ENCODE data around the gene KMT2B.

The KMT2B gene

DNA sequence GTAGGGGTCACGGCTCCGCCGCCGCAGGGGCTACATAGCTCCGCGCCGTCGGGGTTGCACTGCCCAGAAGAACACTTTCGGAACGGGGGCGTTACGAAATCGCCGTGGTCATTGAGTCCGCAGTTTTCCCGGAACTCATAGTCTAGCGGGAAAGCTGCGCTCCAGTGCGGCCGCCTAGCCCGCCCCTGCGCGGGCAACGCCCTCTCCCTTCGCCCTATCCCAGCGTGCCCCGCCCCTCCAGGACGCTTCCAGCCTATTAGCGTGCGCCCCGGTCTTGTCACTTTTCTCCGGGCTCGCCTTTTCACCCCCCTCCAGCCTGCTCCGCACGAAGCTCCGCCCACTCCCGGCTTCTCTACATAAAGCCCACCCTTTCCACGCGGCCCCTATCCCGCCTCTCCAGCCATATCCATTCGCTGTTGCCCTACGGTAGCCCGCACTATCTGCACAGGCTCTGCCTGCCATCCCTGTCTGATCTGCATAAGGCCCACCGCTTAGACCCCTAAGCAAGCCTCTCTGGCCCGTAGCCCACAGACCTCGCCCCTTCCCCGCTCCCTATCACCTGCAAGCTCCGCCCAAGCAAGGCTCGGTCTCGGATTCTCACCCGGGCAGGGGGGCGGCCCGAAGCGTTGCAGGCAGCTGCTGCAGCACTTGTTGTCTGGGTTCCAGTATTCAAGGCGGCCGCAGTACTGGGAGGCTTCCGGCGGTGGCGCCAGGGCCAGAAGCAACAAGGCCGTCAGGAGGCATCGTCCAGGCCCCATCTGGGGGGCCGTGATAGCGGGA is 22.8 kb downstream of the KMT2B start (continued):
- TF ChIP-seq, protein P1, sequence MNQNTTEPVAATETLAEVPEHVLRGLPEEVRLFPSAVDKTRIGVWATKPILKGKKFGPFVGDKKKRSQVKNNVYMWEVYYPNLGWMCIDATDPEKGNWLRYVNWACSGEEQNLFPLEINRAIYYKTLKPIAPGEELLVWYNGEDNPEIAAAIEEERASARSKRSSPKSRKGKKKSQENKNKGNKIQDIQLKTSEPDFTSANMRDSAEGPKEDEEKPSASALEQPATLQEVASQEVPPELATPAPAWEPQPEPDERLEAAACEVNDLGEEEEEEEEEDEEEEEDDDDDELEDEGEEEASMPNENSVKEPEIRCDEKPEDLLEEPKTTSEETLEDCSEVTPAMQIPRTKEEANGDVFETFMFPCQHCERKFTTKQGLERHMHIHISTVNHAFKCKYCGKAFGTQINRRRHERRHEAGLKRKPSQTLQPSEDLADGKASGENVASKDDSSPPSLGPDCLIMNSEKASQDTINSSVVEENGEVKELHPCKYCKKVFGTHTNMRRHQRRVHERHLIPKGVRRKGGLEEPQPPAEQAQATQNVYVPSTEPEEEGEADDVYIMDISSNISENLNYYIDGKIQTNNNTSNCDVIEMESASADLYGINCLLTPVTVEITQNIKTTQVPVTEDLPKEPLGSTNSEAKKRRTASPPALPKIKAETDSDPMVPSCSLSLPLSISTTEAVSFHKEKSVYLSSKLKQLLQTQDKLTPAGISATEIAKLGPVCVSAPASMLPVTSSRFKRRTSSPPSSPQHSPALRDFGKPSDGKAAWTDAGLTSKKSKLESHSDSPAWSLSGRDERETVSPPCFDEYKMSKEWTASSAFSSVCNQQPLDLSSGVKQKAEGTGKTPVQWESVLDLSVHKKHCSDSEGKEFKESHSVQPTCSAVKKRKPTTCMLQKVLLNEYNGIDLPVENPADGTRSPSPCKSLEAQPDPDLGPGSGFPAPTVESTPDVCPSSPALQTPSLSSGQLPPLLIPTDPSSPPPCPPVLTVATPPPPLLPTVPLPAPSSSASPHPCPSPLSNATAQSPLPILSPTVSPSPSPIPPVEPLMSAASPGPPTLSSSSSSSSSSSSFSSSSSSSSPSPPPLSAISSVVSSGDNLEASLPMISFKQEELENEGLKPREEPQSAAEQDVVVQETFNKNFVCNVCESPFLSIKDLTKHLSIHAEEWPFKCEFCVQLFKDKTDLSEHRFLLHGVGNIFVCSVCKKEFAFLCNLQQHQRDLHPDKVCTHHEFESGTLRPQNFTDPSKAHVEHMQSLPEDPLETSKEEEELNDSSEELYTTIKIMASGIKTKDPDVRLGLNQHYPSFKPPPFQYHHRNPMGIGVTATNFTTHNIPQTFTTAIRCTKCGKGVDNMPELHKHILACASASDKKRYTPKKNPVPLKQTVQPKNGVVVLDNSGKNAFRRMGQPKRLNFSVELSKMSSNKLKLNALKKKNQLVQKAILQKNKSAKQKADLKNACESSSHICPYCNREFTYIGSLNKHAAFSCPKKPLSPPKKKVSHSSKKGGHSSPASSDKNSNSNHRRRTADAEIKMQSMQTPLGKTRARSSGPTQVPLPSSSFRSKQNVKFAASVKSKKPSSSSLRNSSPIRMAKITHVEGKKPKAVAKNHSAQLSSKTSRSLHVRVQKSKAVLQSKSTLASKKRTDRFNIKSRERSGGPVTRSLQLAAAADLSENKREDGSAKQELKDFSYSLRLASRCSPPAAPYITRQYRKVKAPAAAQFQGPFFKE (tag by site-specific recombination; IDR thresholded peaks at IDR 0.05; ENCODE audit: borderline replicate concordance): no peak
- peak; percentile 94; the same call in 1 of the 2 replicates for TF ChIP-seq ZNF610 (tag by site-specific recombination; IDR thresholded peaks at IDR 0.05; ENCODE audit: borderline replicate concordance)
- TF ChIP-seq IKZF3 (tag by site-specific recombination; IDR thresholded peaks at IDR 0.05): peak; percentile 89
- TF ChIP-seq, protein P2, sequence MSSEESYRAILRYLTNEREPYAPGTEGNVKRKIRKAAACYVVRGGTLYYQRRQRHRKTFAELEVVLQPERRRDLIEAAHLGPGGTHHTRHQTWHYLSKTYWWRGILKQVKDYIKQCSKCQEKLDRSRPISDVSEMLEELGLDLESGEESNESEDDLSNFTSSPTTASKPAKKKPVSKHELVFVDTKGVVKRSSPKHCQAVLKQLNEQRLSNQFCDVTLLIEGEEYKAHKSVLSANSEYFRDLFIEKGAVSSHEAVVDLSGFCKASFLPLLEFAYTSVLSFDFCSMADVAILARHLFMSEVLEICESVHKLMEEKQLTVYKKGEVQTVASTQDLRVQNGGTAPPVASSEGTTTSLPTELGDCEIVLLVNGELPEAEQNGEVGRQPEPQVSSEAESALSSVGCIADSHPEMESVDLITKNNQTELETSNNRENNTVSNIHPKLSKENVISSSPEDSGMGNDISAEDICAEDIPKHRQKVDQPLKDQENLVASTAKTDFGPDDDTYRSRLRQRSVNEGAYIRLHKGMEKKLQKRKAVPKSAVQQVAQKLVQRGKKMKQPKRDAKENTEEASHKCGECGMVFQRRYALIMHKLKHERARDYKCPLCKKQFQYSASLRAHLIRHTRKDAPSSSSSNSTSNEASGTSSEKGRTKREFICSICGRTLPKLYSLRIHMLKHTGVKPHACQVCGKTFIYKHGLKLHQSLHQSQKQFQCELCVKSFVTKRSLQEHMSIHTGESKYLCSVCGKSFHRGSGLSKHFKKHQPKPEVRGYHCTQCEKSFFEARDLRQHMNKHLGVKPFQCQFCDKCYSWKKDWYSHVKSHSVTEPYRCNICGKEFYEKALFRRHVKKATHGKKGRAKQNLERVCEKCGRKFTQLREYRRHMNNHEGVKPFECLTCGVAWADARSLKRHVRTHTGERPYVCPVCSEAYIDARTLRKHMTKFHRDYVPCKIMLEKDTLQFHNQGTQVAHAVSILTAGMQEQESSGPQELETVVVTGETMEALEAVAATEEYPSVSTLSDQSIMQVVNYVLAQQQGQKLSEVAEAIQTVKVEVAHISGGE (tag by site-specific recombination; conservative IDR thresholded peaks at IDR 0.05; ENCODE audit: low read depth): peak; percentile 92
- TF ChIP-seq, protein P3, sequence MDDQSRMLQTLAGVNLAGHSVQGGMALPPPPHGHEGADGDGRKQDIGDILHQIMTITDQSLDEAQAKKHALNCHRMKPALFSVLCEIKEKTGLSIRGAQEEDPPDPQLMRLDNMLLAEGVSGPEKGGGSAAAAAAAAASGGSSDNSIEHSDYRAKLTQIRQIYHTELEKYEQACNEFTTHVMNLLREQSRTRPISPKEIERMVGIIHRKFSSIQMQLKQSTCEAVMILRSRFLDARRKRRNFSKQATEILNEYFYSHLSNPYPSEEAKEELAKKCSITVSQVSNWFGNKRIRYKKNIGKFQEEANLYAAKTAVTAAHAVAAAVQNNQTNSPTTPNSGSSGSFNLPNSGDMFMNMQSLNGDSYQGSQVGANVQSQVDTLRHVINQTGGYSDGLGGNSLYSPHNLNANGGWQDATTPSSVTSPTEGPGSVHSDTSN (CRISPR knock-in tag; IDR thresholded peaks at IDR 0.05): no peak
- TF ChIP-seq ZNF624 (tag by site-specific recombination; IDR thresholded peaks at IDR 0.05): no peak
- peak; percentile 46; the same call in 1 of the 2 replicates for TF ChIP-seq ZNF24 (tag by site-specific recombination; IDR thresholded peaks at IDR 0.05)
- TF ChIP-seq ZFHX2 (tag by site-specific recombination; conservative IDR thresholded peaks at IDR 0.05): peak; percentile 78
- TF ChIP-seq WT1 (tag by site-specific recombination; IDR thresholded peaks at IDR 0.05): peak; percentile 70; the same call in 1 of the 2 replicates
- TF ChIP-seq ZNF394 (tag by site-specific recombination; IDR thresholded peaks at IDR 0.05; ENCODE audit: borderline replicate concordance): peak; percentile 84
- peak; percentile 100 for TF ChIP-seq SCRT2 (tag by site-specific recombination; IDR thresholded peaks at IDR 0.05)
- TF ChIP-seq ZSCAN30 (tag by site-specific recombination; IDR thresholded peaks at IDR 0.05): peak; percentile 98
- TF ChIP-seq, protein P4, sequence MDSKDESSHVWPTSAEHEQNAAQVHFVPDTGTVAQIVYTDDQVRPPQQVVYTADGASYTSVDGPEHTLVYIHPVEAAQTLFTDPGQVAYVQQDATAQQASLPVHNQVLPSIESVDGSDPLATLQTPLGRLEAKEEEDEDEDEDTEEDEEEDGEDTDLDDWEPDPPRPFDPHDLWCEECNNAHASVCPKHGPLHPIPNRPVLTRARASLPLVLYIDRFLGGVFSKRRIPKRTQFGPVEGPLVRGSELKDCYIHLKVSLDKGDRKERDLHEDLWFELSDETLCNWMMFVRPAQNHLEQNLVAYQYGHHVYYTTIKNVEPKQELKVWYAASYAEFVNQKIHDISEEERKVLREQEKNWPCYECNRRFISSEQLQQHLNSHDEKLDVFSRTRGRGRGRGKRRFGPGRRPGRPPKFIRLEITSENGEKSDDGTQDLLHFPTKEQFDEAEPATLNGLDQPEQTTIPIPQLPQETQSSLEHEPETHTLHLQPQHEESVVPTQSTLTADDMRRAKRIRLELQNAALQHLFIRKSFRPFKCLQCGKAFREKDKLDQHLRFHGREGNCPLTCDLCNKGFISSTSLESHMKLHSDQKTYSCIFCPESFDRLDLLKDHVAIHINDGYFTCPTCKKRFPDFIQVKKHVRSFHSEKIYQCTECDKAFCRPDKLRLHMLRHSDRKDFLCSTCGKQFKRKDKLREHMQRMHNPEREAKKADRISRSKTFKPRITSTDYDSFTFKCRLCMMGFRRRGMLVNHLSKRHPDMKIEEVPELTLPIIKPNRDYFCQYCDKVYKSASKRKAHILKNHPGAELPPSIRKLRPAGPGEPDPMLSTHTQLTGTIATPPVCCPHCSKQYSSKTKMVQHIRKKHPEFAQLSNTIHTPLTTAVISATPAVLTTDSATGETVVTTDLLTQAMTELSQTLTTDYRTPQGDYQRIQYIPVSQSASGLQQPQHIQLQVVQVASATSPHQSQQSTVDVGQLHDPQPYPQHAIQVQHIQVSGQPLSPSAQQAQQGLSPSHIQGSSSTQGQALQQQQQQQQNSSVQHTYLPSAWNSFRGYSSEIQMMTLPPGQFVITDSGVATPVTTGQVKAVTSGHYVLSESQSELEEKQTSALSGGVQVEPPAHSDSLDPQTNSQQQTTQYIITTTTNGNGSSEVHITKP (tag by site-specific recombination; IDR thresholded peaks at IDR 0.05): peak; percentile 95
- peak; percentile 95 for TF ChIP-seq KLF1 (tag by site-specific recombination; IDR thresholded peaks at IDR 0.05)
- no peak for TF ChIP-seq ZNF426 (tag by site-specific recombination; IDR thresholded peaks at IDR 0.05)
- TF ChIP-seq SP2 (tag by site-specific recombination; IDR thresholded peaks at IDR 0.05): peak; percentile 100
- TF ChIP-seq, protein P5, sequence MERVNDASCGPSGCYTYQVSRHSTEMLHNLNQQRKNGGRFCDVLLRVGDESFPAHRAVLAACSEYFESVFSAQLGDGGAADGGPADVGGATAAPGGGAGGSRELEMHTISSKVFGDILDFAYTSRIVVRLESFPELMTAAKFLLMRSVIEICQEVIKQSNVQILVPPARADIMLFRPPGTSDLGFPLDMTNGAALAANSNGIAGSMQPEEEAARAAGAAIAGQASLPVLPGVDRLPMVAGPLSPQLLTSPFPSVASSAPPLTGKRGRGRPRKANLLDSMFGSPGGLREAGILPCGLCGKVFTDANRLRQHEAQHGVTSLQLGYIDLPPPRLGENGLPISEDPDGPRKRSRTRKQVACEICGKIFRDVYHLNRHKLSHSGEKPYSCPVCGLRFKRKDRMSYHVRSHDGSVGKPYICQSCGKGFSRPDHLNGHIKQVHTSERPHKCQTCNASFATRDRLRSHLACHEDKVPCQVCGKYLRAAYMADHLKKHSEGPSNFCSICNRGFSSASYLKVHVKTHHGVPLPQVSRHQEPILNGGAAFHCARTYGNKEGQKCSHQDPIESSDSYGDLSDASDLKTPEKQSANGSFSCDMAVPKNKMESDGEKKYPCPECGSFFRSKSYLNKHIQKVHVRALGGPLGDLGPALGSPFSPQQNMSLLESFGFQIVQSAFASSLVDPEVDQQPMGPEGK (tag by site-specific recombination; IDR thresholded peaks at IDR 0.05): peak; percentile 93
- TF ChIP-seq TRIM28 (IDR thresholded peaks at IDR 0.05; ENCODE audit: borderline replicate concordance, low read length): peak; percentile 64; the same call in 1 of the 2 replicates
- no peak for TF ChIP-seq MYNN (tag by site-specific recombination; IDR thresholded peaks at IDR 0.05; ENCODE audit: borderline replicate concordance)
- TF ChIP-seq ZNF112 (tag by site-specific recombination; IDR thresholded peaks at IDR 0.05): no peak
- TF ChIP-seq ZNF311 (tag by site-specific recombination; IDR thresholded peaks at IDR 0.05; ENCODE audit: borderline replicate concordance): no peak
- TF ChIP-seq ZNF560 (tag by site-specific recombination; IDR thresholded peaks at IDR 0.05; ENCODE audit: borderline replicate concordance): no peak
